GM12873 (cell line): ENCODE measurements around the gene COMMD9.

Source experiments
- CTCF ChIP-seq: IDR thresholded peaks from 2 replicates; pipeline ENCODE4 v1.5.1; 2012; ENCODE audit warnings: low read depth, mild to moderate bottlenecking, moderate library complexity, low read length, control low read depth; ENCODE audit not compliant: insufficient read depth; ENCODE audit errors: missing control alignments

COMMD9 gene

GRCh38 chr11:36316049-36316448, 26.8 kb upstream of the COMMD9 start:
- TF ChIP-seq CTCF, result no peak

GRCh38 chr11:36314434-36314767, 25.2 kb upstream of the COMMD9 start:
- TF ChIP-seq CTCF, result no peak

- TF ChIP-seq CTCF, result no peak
Measured at GRCh38 chr11:36313750-36314433, 24.7 kb upstream of the COMMD9 start.

GRCh38 chr11:36312611-36313472, 23.6 kb upstream of the COMMD9 start:
- TF ChIP-seq CTCF, result no peak

- no peak for TF ChIP-seq CTCF
Measured at GRCh38 chr11:36311926-36312595, 22.8 kb upstream of the COMMD9 start.

- no peak for TF ChIP-seq CTCF
Measured at GRCh38 chr11:36309779-36310178, 20.6 kb upstream of the COMMD9 start.

GRCh38 chr11:36308577-36308976, 19.4 kb upstream of the COMMD9 start:
- no peak for TF ChIP-seq CTCF
